DMS 273 treated with DMSO at 0.1 percent for 48 hours (cell line): ENCODE results near the gene RER1.

Source experiments
- DNase-seq: peaks from one replicate; lab custom pipeline; 2025; lab: John Stamatoyannopoulos, UW

Gene RER1

GRCh38 chr1:2445823-2446215 is 54.2 kb downstream of the RER1 start:
- DNase-seq: no peak

- no peak for DNase-seq
Measured at GRCh38 chr1:2446394-2446793, 54.8 kb downstream of the RER1 start.

- no peak for DNase-seq
Measured at GRCh38 chr1:2446861-2447260, 55.2 kb downstream of the RER1 start.

- no peak for DNase-seq
Measured at GRCh38 chr1:2447276-2448097, 55.8 kb downstream of the RER1 start.

- DNase-seq: no peak
Measured at GRCh38 chr1:2448098-2448445, 56.4 kb downstream of the RER1 start.

- no peak for DNase-seq
Measured at GRCh38 chr1:2449636-2450454, 58.2 kb downstream of the RER1 start.

GRCh38 chr1:2451741-2452140 is 60.1 kb downstream of the RER1 start:
- no peak for DNase-seq

GRCh38 chr1:2452201-2452931 is 60.7 kb downstream of the RER1 start:
- DNase-seq: peak; percentile 20

GRCh38 chr1:2452932-2453315 is 61.3 kb downstream of the RER1 start:
- DNase-seq: no peak

GRCh38 chr1:2454227-2454626 is 62.6 kb downstream of the RER1 start:
- DNase-seq: no peak
